HCT116 (cell line): ENCODE data around the gene TM9SF2. TPM values are rescaled to one million over a fixed set of nuclear protein-coding genes. Genes with fewer than 3 reads are reported as not detected.

ENCODE experiments used
- ATAC-seq: fragments of 200-7000 bp; cut with Tn5 transposase; 2 replicates; pipeline ENCODE4 v1.9.1; 2020; ENCODE audit warnings: mild to moderate bottlenecking, moderate library complexity
- BruUV-seq: library from RNA; stranded (reverse); fragments of 400-500 nt; replicated peaks from 2 replicates; lab custom pipeline; 2021; lab: Mats Ljungman, UMichigan
- CTCF ChIA-PET: fragments of 300-600 bp; sonication (Branson Sonifier 250); formaldehyde crosslinking; loops from one replicate; lab custom pipeline; 2021; ENCODE audit warnings: antibody characterized with exemption; lab: Charles Lee
- POLR2A ChIA-PET: fragments of 300-600, 350-600 bp; sonication (Branson Sonifier 250); formaldehyde crosslinking; loops from one replicate; lab custom pipeline; 2021; ENCODE audit warnings: antibody characterized with exemption; lab: Charles Lee
- RAD21 ChIA-PET, 2 experiments: fragments of 300-600 bp; sonication (Branson Sonifier 250); formaldehyde crosslinking; loops; one replicate each; lab custom pipeline; 2023; ENCODE audit warnings: low total read pairs in 2 of 2; ENCODE audit not compliant: uncharacterized antibody in 2 of 2, unreplicated experiment in 2 of 2, low non-redundant PET in 1 of 2; lab: Charles Lee
- DNase-seq: peaks from one replicate; pipeline ENCODE4 v3.0.0-alpha.2; 2010; ENCODE audit warnings: low read depth, low spot score
- H2AFZ ChIP-seq: fragments of 200-600 bp; shearing (Covaris generic), sonication (generic); 2 replicates; pipeline ENCODE4 v1.6.1; 2017; ENCODE audit warnings: low read depth, mixed run types, mixed read lengths, antibody characterized with exemption, low read length; ENCODE audit not compliant: poor library complexity, severe bottlenecking
- H3K27ac ChIP-seq: 2 replicates; pipeline ENCODE4 v1.5.1; 2012; ENCODE audit warnings: low read depth, low read length
- H3K27me3 ChIP-seq: fragments of 200-600 bp; sonication (generic); 2 replicates; pipeline ENCODE4 v1.6.1; 2016; ENCODE audit warnings: mixed run types, low read length, mixed read lengths; ENCODE audit not compliant: insufficient read depth
- H3K36me3 ChIP-seq, 2 experiments: fragments of 200-500 bp in 1 of 2; fragments of 200-600 bp in 1 of 2; sonication (Bioruptor generic) in 1 of 2; sonication (generic) in 1 of 2; 2 replicates each; pipeline versions ENCODE4 v1.5.1 to v1.6.1; 2014 to 2016; ENCODE audit warnings: low read length in 2 of 2, inconsistent platforms in 1 of 2, mixed read lengths in 1 of 2, mixed run types in 1 of 2; ENCODE audit not compliant: insufficient read depth in 2 of 2, control insufficient read depth in 1 of 2
- H3K4me1 ChIP-seq, 2 experiments: fragments of 200-600 bp in 1 of 2; sonication (generic) in 1 of 2; 2 replicates each; pipeline versions ENCODE4 v1.5.1 to v1.6.1; 2012 to 2017; ENCODE audit warnings: low read length in 2 of 2, inconsistent platforms in 1 of 2, mild to moderate bottlenecking in 1 of 2, mixed read lengths in 1 of 2, mixed run types in 1 of 2, moderate library complexity in 1 of 2; ENCODE audit not compliant: insufficient read depth in 2 of 2, control insufficient read depth in 1 of 2
- H3K4me2 ChIP-seq: fragments of 200-600 bp; sonication (generic); 2 replicates; pipeline ENCODE4 v1.6.1; 2017; ENCODE audit warnings: mixed run types, low read length, mixed read lengths
- H3K4me3 ChIP-seq, 2 experiments: fragments of 200-600 bp in 1 of 2; sonication (generic) in 1 of 2; replicated peaks in 1 of 2; 2 replicates each; pipeline ENCODE4 v1.5.1; 2011 to 2016; ENCODE audit warnings: low read length in 2 of 2, control low read depth in 1 of 2, low read depth in 1 of 2, mild to moderate bottlenecking in 1 of 2, mixed read lengths in 1 of 2, mixed run types in 1 of 2
- H3K79me2 ChIP-seq: fragments of 200-600 bp; sonication (generic); 2 replicates; pipeline ENCODE4 v1.6.1; 2017; ENCODE audit warnings: mild to moderate bottlenecking, mixed run types, low read length, moderate library complexity, mixed read lengths; ENCODE audit not compliant: insufficient read depth
- H3K9ac ChIP-seq: fragments of 200-600 bp; sonication (generic); 2 replicates; pipeline ENCODE4 v1.6.1; 2016; ENCODE audit warnings: low read length, mixed read lengths
- H3K9me2 ChIP-seq: fragments of 200-600 bp; sonication (generic), shearing (Covaris generic); 2 replicates; pipeline ENCODE4 v1.6.1; 2017; ENCODE audit warnings: mixed run types, mild to moderate bottlenecking, moderate library complexity; ENCODE audit not compliant: insufficient read depth
- H3K9me3 ChIP-seq, 2 experiments: fragments of 200-500 bp in 1 of 2; fragments of 200-600 bp in 1 of 2; sonication (Bioruptor generic) in 1 of 2; sonication (generic) in 1 of 2; 2 replicates each; pipeline ENCODE4 v1.6.1; 2014 to 2017; ENCODE audit warnings: low read length in 2 of 2, mixed read lengths in 2 of 2, inconsistent platforms in 1 of 2, low read depth in 1 of 2, mild to moderate bottlenecking in 1 of 2, mixed run types in 1 of 2, moderate library complexity in 1 of 2; ENCODE audit not compliant: control insufficient read depth in 1 of 2, insufficient read depth in 1 of 2
- H4K20me1 ChIP-seq: fragments of 200-600 bp; sonication (generic), shearing (Covaris generic); 2 replicates; pipeline ENCODE4 v1.6.1; 2017; ENCODE audit warnings: mixed run types, mild to moderate bottlenecking, moderate library complexity; ENCODE audit not compliant: insufficient read depth
- CBX3 ChIP-seq: IDR thresholded peaks from 2 replicates; pipeline ENCODE4 v1.6.1; 2012; ENCODE audit warnings: low read depth
- EZH2phosphoT487 ChIP-seq: fragments of 200-600 bp; IDR thresholded peaks from 2 replicates; pipeline ENCODE4 v1.6.1; 2018; ENCODE audit warnings: antibody characterized with exemption, borderline replicate concordance
- FOSL1 ChIP-seq: IDR thresholded peaks from 2 replicates; pipeline ENCODE4 v1.6.1; 2012; ENCODE audit warnings: low read depth
- JUND ChIP-seq: IDR thresholded peaks from 2 replicates; pipeline ENCODE4 v1.6.1; 2012
- POLR2A ChIP-seq: IDR thresholded peaks from 2 replicates; pipeline ENCODE4 v1.7.0; 2011; ENCODE audit warnings: borderline replicate concordance; ENCODE audit not compliant: insufficient read depth, insufficient read length; ENCODE audit errors: extremely low read depth
- RAD21 ChIP-seq: IDR thresholded peaks from 2 replicates; pipeline ENCODE4 v1.6.1; 2012; ENCODE audit warnings: low read depth, mild to moderate bottlenecking
- SIN3A ChIP-seq: IDR thresholded peaks from 2 replicates; pipeline ENCODE4 v1.6.1; 2012; ENCODE audit warnings: low read depth
- SP1 ChIP-seq: IDR thresholded peaks from 2 replicates; pipeline ENCODE4 v1.6.1; 2012; ENCODE audit warnings: low read depth
- TCF7L2 ChIP-seq: IDR thresholded peaks from 2 replicates; pipeline ENCODE4 v1.7.0; 2011; ENCODE audit warnings: borderline replicate concordance, inconsistent platforms; ENCODE audit not compliant: insufficient read depth, insufficient read length; ENCODE audit errors: extremely low read depth
- YY1 ChIP-seq: IDR thresholded peaks from 2 replicates; pipeline ENCODE4 v1.6.1; 2011; ENCODE audit warnings: low read length, low read depth, moderate library complexity, mild to moderate bottlenecking; ENCODE audit not compliant: insufficient replicate concordance; ENCODE audit errors: extremely low read depth
- ZFX ChIP-seq: fragments of 450-650 bp; IDR thresholded peaks from 2 replicates; pipeline ENCODE4 v1.6.1; 2017
- intact Hi-C: fragments of 100-400 bp; cut with micrococcal nuclease; formaldehyde crosslinking; loops from 2 replicates; pipeline ENCODE4 v1.10.0; 2022
- total RNA-seq: library from RNA; stranded (reverse); gene quantifications from one replicate; pipeline ENCODE4 v1.2.1, GENCODE V29; 2021; ENCODE audit not compliant: unreplicated experiment
- TF ChIP-seq, protein P1 (sequence below): IDR thresholded peaks from 2 replicates; pipeline ENCODE4 v1.6.1; 2012; ENCODE audit warnings: low read depth

Gene TM9SF2
- total RNA-seq, 1 experiment from 2014 or later, result 77.8 TPM

- ChIA-PET CTCF (no interaction called here), RAD21 (no interaction called here), POLR2A (no interaction called here)
- no peak overlapping the region for H3K27ac ChIP-seq
- peaks cover 10 to 14% of the 10 kb centered on the region in 2 experiments; a peak in 3 of 4 replicates for H3K4me1 ChIP-seq
- H4K20me1 ChIP-seq, result no peaks in the 10 kb centered on the region
- no peaks in the 10 kb centered on the region for H3K9me2 ChIP-seq
- DNase-seq (no peak), ATAC-seq (no peak)
- H3K36me3 ChIP-seq, result no peaks in the 10 kb centered on the region
- H3K4me2 ChIP-seq, result no peak overlapping the region
- no TSS peak for BruUV-seq
- H3K79me2 ChIP-seq, result no peaks in the 10 kb centered on the region; the same call in 1 of the 2 replicates
- H3K27me3 ChIP-seq, result no peaks in the 10 kb centered on the region
- H3K9ac ChIP-seq, result no peak overlapping the region
- intact Hi-C loops, result no loop called here
- no peak overlapping the region for H2AFZ ChIP-seq
- no peak for TF ChIP-seq FOSL1
- TF ChIP-seq SP1, result no peak
- no peak for TF ChIP-seq SIN3A
- TF ChIP-seq YY1, result no peak
- TF ChIP-seq, protein P1, sequence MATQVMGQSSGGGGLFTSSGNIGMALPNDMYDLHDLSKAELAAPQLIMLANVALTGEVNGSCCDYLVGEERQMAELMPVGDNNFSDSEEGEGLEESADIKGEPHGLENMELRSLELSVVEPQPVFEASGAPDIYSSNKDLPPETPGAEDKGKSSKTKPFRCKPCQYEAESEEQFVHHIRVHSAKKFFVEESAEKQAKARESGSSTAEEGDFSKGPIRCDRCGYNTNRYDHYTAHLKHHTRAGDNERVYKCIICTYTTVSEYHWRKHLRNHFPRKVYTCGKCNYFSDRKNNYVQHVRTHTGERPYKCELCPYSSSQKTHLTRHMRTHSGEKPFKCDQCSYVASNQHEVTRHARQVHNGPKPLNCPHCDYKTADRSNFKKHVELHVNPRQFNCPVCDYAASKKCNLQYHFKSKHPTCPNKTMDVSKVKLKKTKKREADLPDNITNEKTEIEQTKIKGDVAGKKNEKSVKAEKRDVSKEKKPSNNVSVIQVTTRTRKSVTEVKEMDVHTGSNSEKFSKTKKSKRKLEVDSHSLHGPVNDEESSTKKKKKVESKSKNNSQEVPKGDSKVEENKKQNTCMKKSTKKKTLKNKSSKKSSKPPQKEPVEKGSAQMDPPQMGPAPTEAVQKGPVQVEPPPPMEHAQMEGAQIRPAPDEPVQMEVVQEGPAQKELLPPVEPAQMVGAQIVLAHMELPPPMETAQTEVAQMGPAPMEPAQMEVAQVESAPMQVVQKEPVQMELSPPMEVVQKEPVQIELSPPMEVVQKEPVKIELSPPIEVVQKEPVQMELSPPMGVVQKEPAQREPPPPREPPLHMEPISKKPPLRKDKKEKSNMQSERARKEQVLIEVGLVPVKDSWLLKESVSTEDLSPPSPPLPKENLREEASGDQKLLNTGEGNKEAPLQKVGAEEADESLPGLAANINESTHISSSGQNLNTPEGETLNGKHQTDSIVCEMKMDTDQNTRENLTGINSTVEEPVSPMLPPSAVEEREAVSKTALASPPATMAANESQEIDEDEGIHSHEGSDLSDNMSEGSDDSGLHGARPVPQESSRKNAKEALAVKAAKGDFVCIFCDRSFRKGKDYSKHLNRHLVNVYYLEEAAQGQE, result no peak
- no peak for TF ChIP-seq JUND
- TF ChIP-seq RAD21, result no peak
- TF ChIP-seq POLR2A, result no peak
- TF ChIP-seq ZFX, result no peak
- no peak for TF ChIP-seq CBX3
- TF ChIP-seq TCF7L2, result no peak
- no peak for TF ChIP-seq EZH2phosphoT487
- no peak overlapping the region for H3K4me3 ChIP-seq
- H3K9me3 ChIP-seq, result no peaks in the 10 kb centered on the region
Observed at GRCh38 chr13:99608345-99608744, 107.1 kb downstream of the TM9SF2 start.
